ENCODE data around the gene TM9SF1. TPM values are rescaled to one million over a fixed set of nuclear protein-coding genes. Genes with fewer than 3 reads are reported as not detected.

Gene TM9SF1
- total RNA-seq, 1 donor from 2014 or later, result 69.5 TPM

DNA sequence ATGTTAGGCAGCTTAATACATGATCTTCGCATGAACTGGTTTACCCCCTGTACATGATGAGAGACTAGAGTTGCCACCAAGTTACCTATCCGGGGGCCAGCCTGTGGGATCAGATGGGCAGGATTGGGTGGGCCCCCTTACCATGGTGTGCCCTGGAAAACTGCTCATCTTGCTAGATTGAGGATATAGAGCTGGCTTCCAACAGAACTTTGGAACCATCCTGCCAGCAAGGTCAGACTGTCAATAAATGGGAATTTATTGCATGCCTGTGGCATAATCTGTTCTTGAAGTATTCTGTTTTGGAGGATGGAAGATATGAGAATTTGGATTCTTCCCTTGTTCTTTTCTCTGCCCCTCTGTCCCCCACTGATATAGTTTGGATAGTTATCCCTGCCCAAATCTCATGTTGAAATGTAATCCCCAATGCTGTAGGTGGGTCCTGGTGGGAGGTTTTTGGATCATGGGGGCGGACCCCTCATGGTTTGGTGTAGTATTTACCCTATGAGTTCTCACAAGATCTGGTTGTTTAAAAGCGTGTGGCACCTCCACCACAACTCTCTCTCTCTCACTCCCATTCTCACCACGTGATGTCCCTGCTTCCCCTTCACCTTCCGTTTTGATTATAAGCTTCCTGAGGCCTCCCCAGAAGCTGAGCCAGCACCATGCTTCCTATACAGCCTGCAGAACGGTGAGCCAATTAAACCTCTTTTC is 3.7 kb upstream of the TM9SF1 start:
- H3K27ac Mint-ChIP-seq (ENCODE audit: unreplicated experiment), result no peak overlapping the region
- H3K9me3 Mint-ChIP-seq (ENCODE audit: unreplicated experiment), result peaks cover 5% of the 10 kb centered on the region
- peaks cover 33% of the 10 kb centered on the region for H3K4me1 Mint-ChIP-seq (ENCODE audit: unreplicated experiment)
- peak overlapping the region; percentile 15 for H3K4me3 Mint-ChIP-seq (ENCODE audit: unreplicated experiment)
- no peak for DNase-seq (ENCODE audit: extremely low spot score, unreplicated experiment)
- TF ChIP-seq, protein P1, sequence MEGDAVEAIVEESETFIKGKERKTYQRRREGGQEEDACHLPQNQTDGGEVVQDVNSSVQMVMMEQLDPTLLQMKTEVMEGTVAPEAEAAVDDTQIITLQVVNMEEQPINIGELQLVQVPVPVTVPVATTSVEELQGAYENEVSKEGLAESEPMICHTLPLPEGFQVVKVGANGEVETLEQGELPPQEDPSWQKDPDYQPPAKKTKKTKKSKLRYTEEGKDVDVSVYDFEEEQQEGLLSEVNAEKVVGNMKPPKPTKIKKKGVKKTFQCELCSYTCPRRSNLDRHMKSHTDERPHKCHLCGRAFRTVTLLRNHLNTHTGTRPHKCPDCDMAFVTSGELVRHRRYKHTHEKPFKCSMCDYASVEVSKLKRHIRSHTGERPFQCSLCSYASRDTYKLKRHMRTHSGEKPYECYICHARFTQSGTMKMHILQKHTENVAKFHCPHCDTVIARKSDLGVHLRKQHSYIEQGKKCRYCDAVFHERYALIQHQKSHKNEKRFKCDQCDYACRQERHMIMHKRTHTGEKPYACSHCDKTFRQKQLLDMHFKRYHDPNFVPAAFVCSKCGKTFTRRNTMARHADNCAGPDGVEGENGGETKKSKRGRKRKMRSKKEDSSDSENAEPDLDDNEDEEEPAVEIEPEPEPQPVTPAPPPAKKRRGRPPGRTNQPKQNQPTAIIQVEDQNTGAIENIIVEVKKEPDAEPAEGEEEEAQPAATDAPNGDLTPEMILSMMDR (IDR thresholded peaks at IDR 0.05), result no peak
- no peaks in the 10 kb centered on the region for H3K27me3 Mint-ChIP-seq (ENCODE audit: unreplicated experiment)
- H3K36me3 Mint-ChIP-seq (ENCODE audit: unreplicated experiment), result peaks cover 24% of the 10 kb centered on the region

DNA sequence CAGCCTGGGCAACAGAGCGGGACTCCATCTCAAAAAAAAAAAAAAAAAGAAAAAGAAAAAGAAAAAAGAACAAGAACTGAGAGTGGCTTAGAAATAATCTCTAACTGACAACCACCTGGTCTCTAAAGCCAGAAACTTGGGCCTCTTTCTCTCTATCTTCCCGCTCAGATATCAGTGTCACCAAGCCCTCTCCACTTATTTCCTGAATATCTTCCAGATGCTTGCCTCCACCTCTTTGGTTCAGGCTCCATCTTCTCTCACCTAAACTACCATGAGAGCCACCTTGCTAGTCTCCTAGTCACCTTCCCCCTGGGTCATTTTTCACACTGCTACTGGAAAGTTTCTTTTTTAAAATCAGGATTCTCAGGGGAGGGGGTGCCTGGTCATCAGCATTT is 1.8 kb upstream of the TM9SF1 start:
- Mint-ChIP-seq H3K4me1 (ENCODE audit: unreplicated experiment) (peaks cover 37% of the 10 kb centered on the region), H3K4me3 (ENCODE audit: unreplicated experiment) (peak overlapping the region; percentile 88), H3K27me3 (ENCODE audit: unreplicated experiment) (no peaks in the 10 kb centered on the region), H3K36me3 (ENCODE audit: unreplicated experiment) (peaks cover 22% of the 10 kb centered on the region), H3K9me3 (ENCODE audit: unreplicated experiment) (no peaks in the 10 kb centered on the region), H3K27ac (ENCODE audit: unreplicated experiment) (peak overlapping the region; percentile 95)
- no peak for DNase-seq (ENCODE audit: extremely low spot score, unreplicated experiment)
- TF ChIP-seq, protein P1 (IDR thresholded peaks at IDR 0.05), result no peak

DNA sequence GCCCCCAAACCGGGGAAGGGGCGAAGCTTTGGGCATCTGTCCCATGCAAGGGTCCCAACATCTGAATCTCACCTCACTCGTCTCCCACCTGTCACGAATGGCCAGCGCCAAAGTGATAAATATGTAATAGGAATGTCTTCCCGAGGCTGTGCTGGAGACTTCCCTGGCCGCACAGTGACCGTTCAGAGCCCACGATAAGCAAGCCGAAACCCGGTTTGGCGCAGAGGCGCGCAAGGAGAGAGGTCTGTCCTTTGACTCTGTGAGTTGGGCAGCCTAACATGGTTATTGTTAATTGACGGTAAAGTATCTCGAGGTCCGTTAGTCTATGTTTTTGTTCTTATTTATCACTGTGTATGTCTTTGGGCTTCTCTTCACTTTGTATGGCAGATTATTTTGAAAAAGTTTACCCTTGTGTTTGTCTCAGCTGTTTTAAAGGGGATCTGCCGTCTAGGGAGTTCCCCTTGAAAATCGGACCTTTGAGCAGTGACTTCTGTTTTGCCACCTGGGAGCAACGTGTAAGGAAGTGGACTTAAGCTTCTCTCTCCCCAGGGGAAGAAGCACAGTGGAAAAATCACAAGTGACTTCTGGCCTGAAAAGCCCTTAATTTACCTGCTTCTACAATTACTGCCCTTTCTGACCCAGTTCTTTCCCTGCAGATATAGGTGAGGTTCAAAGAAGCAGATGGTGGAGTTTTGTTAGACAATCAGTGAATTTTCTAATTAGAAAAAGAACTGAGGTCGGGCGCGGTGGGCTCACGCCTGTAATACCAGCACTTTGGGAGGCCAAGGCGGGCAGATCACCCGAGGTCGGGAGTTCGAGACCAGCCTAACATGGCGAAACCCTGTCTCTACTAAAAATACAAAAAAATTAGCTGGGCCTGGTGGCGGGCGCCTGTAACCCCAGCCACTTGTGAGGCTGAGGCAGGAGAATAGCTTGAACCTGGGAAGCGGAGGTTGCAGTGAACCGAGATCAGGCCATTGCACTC is 1.1 kb upstream of the TM9SF1 start:
- no peaks in the 10 kb centered on the region for H3K27me3 Mint-ChIP-seq (ENCODE audit: unreplicated experiment)
- peak overlapping the region; percentile 95 for H3K27ac Mint-ChIP-seq (ENCODE audit: unreplicated experiment)
- H3K4me3 Mint-ChIP-seq (ENCODE audit: unreplicated experiment), result peak overlapping the region; percentile 88
- TF ChIP-seq, protein P1 (IDR thresholded peaks at IDR 0.05), result no peak
- no peaks in the 10 kb centered on the region for H3K9me3 Mint-ChIP-seq (ENCODE audit: unreplicated experiment)
- peaks cover 37% of the 10 kb centered on the region for H3K4me1 Mint-ChIP-seq (ENCODE audit: unreplicated experiment)
- DNase-seq (ENCODE audit: extremely low spot score, unreplicated experiment), result no peak
- H3K36me3 Mint-ChIP-seq (ENCODE audit: unreplicated experiment), result peaks cover 18% of the 10 kb centered on the region

DNA sequence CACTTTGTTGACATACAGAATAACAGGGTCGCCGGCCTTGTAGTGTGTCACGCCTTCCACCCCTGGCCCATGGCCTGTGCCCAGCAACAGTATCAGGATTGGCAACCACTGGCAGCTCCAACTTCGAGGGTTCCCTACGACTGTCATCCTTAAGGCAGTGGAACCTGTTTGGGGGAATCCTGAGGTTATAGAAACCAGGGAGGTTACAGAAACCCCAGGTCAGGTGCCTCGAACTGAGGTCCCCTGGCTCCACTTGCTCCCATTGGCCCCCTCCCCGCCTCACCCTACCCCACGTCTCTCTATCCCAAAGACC is 412 bp downstream of the TM9SF1 start:
- no peaks in the 10 kb centered on the region for H3K9me3 Mint-ChIP-seq (ENCODE audit: unreplicated experiment)
- H3K4me3 Mint-ChIP-seq (ENCODE audit: unreplicated experiment), result peak overlapping the region; percentile 88
- no peaks in the 10 kb centered on the region for H3K27me3 Mint-ChIP-seq (ENCODE audit: unreplicated experiment)
- H3K27ac Mint-ChIP-seq (ENCODE audit: unreplicated experiment), result peak overlapping the region; percentile 95
- H3K36me3 Mint-ChIP-seq (ENCODE audit: unreplicated experiment), result peaks cover 20% of the 10 kb centered on the region
- H3K4me1 Mint-ChIP-seq (ENCODE audit: unreplicated experiment), result peaks cover 37% of the 10 kb centered on the region
- DNase-seq (ENCODE audit: extremely low spot score, unreplicated experiment), result no peak
- TF ChIP-seq, protein P1 (IDR thresholded peaks at IDR 0.05), result no peak

Measured in osteocyte (in vitro differentiated cells).